Testis (tissue), 3 donors: ENCODE data around the gene IRAG1. TPM values are rescaled to one million over a fixed set of nuclear protein-coding genes. Genes with fewer than 3 reads are reported as not detected.

Experiments
- DNase-seq: peaks from one replicate; pipeline ENCODE4 v3.0.0-alpha.2; 2019
- H3K27ac ChIP-seq, 2 donors: fragments of 200-600 bp; sonication (generic); one replicate each; pipeline ENCODE4 v1.5.1; 2019
- H3K27me3 ChIP-seq: fragments of 200-600 bp; sonication (generic); one replicate; pipeline ENCODE4 v1.5.1; 2019
- H3K36me3 ChIP-seq: fragments of 200-600 bp; sonication (generic); one replicate; pipeline ENCODE4 v1.5.1; 2017; ENCODE audit warnings: low read depth; ENCODE audit errors: missing control alignments
- H3K4me1 ChIP-seq: fragments of 200-600 bp; sonication (generic); one replicate; pipeline ENCODE4 v1.5.1; 2019
- H3K4me3 ChIP-seq, 2 donors: fragments of 200-600 bp; sonication (generic); one replicate each; pipeline ENCODE4 v1.5.1; 2017 to 2019
- H3K9me3 ChIP-seq: fragments of 200-600 bp; sonication (generic); one replicate; pipeline ENCODE4 v1.5.1; 2017
- CTCF ChIP-seq, 3 experiments: fragments of 450-650 bp in 2 of 3; fragments of 200-600 bp in 1 of 3; sonication (generic) in 1 of 3; IDR thresholded peaks; one replicate each; pipeline ENCODE4 v1.5.1; 2016 to 2019; ENCODE audit warnings: antibody characterized with exemption in 3 of 3, mild to moderate bottlenecking in 2 of 3, moderate library complexity in 1 of 3
- POLR2A ChIP-seq: fragments of 450-650 bp; IDR thresholded peaks from one replicate; pipeline ENCODE4 v1.6.1; 2017; ENCODE audit warnings: antibody characterized with exemption, mild to moderate bottlenecking, moderate library complexity
- WGBS, 2 donors: methylation state at CpG; one replicate each; pipeline ENCODE4 v1.1.5; 2018; 5-methylcytosine and 5-hydroxymethylcytosine counted together
- intact Hi-C: fragments of 100-400 bp; cut with DNase I; formaldehyde crosslinking; loops from one replicate; pipeline ENCODE4 v1.15.1; 2023; ENCODE audit warnings: low total_unique reads
- polyA plus RNA-seq: library from polyadenylated mRNA; stranded (reverse); fragments of 350-450 nt; fragmentation: Illumina TruSeq; extraction: RNeasy Lipid Tissue Mini Kit (QIAGEN cat#74804); gene quantifications from one replicate; pipeline ENCODE4 v1.2.3, GENCODE V29; 2014; ENCODE audit warnings: low read depth, low replicate concordance; ENCODE audit not compliant: insufficient read depth
- total RNA-seq, 2 donors: library from RNA; depleted of rRNA; stranded (reverse); fragments of >200 nt; gene quantifications; one replicate each; pipeline ENCODE4 v1.2.3, GENCODE V29; 2016

The IRAG1 gene
- total and polyA plus RNA-seq, 3 donors from 2014 or later, result 17.7 to 28.6 (median 23.1) TPM

GRCh38 chr11:10664496-10664895 is 29.1 kb downstream of the IRAG1 start:
- no peaks in the 10 kb centered on the region for H3K9me3 ChIP-seq
- WGBS, 2 donors, result 92% methylated on average over 1 of the region's 1 CpG; no CpG with 5 or more reads in 1 of the 2 donors
- intact Hi-C loops, result no loop called here
- H3K27me3 ChIP-seq, result no peaks in the 10 kb centered on the region
- TF ChIP-seq CTCF (IDR thresholded peaks at IDR 0.05), result no peak
- no peak for TF ChIP-seq POLR2A
- no peak for DNase-seq
- H3K4me3 ChIP-seq, result no peak overlapping the region
- H3K4me1 ChIP-seq, result peaks cover 41% of the 10 kb centered on the region
- peak overlapping the region; percentile 21 to 80 for H3K27ac ChIP-seq
- H3K36me3 ChIP-seq, result no peaks in the 10 kb centered on the region

GRCh38 chr11:10663990-10664389 is 29.6 kb downstream of the IRAG1 start:
- no peak overlapping the region for H3K4me3 ChIP-seq
- H3K27me3 ChIP-seq, result no peaks in the 10 kb centered on the region
- H3K27ac ChIP-seq, result peak overlapping the region; percentile 21 to 80
- peaks cover 41% of the 10 kb centered on the region for H3K4me1 ChIP-seq
- H3K36me3 ChIP-seq, result no peaks in the 10 kb centered on the region
- TF ChIP-seq CTCF (IDR thresholded peaks at IDR 0.05) (no peak), POLR2A (no peak)
- no peak for DNase-seq
- H3K9me3 ChIP-seq, result no peaks in the 10 kb centered on the region
- 32 to 50% methylated on average over 3 to 6 of the region's 6 CpGs for WGBS, 2 donors
- intact Hi-C loops, result no loop called here

- intact Hi-C loops, result no loop called here
- Histone ChIP-seq H3K27me3 (no peaks in the 10 kb centered on the region), H3K4me1 (peaks cover 43% of the 10 kb centered on the region), H3K36me3 (no peaks in the 10 kb centered on the region), H3K4me3 (no peak overlapping the region), H3K27ac (peak overlapping the region in 1 of 2 donors; percentile 80), H3K9me3 (no peaks in the 10 kb centered on the region)
- no peak for DNase-seq
- TF ChIP-seq CTCF (IDR thresholded peaks at IDR 0.05) (no peak), POLR2A (no peak)
Measured at GRCh38 chr11:10663365-10663764, 30.2 kb downstream of the IRAG1 start.

- Histone ChIP-seq H3K27me3 (no peaks in the 10 kb centered on the region), H3K9me3 (no peaks in the 10 kb centered on the region), H3K4me1 (peaks cover 58% of the 10 kb centered on the region), H3K27ac (peak overlapping the region; percentile 76 to 79), H3K4me3 (no peak overlapping the region), H3K36me3 (no peaks in the 10 kb centered on the region)
- intact Hi-C loops, result no loop called here
- no peak for DNase-seq
- TF ChIP-seq CTCF (IDR thresholded peaks at IDR 0.05), result no peak
- TF ChIP-seq POLR2A, result no peak
- WGBS, 2 donors, result 89% methylated on average over 2 of the region's 2 CpGs
Measured at GRCh38 chr11:10660323-10660722, 33.2 kb downstream of the IRAG1 start.
